MM.1S (cell line): ENCODE results near the gene CST2.
"Not testable (repeated sequence)": the region's sequence is repeated elsewhere in the genome, so short reads cannot be mapped to it uniquely, and the experiment has no call there.

Experiments used
- EZH2 ChIP-seq: fragments of 300-600 bp; sonication (generic); optimal IDR thresholded peaks from 2 replicates; pipeline ENCODE3; 2017; ENCODE audit warnings: low read depth, mild to moderate bottlenecking, antibody characterized with exemption, low read length, mixed read lengths
- EZH2phosphoT487 ChIP-seq: fragments of 300-600 bp; sonication (generic); IDR thresholded peaks from 2 replicates; pipeline ENCODE4 v1.6.1; 2018; ENCODE audit warnings: antibody characterized with exemption, low read length
- TF ChIP-seq, protein P1 (sequence below): fragments of 300-600 bp; sonication (generic); IDR thresholded peaks from 2 replicates; pipeline ENCODE4 v1.5.1; 2016; ENCODE audit warnings: antibody characterized with exemption, low read length, mixed read lengths

DNA sequence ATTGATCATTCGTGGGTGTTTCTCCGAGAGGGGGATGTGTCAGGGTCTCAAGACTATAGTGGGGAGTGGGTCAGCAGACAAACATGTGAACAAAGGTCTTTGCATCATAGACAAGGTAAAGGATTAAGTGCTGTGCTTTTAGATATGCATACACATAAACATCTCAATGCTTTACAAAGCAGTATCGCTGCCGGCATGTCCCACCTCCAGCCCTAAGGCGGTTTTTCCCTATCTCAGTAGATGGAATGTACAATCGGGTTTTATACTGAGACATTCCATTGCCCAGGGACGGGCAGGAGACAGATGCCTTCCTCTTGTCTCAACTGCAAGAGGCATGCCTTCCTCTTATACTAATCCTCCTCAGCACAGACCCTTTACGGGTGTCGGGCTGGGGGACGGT lies 34.2 kb upstream of the CST2 start:
- TF ChIP-seq, protein P1, sequence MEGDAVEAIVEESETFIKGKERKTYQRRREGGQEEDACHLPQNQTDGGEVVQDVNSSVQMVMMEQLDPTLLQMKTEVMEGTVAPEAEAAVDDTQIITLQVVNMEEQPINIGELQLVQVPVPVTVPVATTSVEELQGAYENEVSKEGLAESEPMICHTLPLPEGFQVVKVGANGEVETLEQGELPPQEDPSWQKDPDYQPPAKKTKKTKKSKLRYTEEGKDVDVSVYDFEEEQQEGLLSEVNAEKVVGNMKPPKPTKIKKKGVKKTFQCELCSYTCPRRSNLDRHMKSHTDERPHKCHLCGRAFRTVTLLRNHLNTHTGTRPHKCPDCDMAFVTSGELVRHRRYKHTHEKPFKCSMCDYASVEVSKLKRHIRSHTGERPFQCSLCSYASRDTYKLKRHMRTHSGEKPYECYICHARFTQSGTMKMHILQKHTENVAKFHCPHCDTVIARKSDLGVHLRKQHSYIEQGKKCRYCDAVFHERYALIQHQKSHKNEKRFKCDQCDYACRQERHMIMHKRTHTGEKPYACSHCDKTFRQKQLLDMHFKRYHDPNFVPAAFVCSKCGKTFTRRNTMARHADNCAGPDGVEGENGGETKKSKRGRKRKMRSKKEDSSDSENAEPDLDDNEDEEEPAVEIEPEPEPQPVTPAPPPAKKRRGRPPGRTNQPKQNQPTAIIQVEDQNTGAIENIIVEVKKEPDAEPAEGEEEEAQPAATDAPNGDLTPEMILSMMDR: not testable (repeated sequence)
- TF ChIP-seq EZH2, EZH2phosphoT487: not testable (repeated sequence)
